Spinal cord (tissue), 10 donors: Measurements from ENCODE around the gene NCOR1. TPM values are rescaled to one million over a fixed set of nuclear protein-coding genes. Genes with fewer than 3 reads are reported as not detected.

Source experiments
- DNase-seq, 6 donors: peaks; one replicate each; pipeline versions ENCODE4 v3.0.0 to v3.0.0-alpha.2; 2013 to 2015; ENCODE audit warnings: low spot score in 6 of 6, low read depth in 4 of 6
- H3K27ac ChIP-seq: one replicate; pipeline ENCODE4 v1.5.1; 2013; ENCODE audit warnings: low read depth, low read length, control low read depth
- H3K27me3 ChIP-seq: one replicate; pipeline ENCODE4 v1.6.1; 2013; ENCODE audit warnings: low read length; ENCODE audit not compliant: control insufficient read depth, insufficient read depth
- H3K36me3 ChIP-seq: one replicate; pipeline ENCODE4 v1.6.1; 2013; ENCODE audit warnings: low read length; ENCODE audit not compliant: control insufficient read depth, insufficient read depth
- H3K4me1 ChIP-seq: one replicate; pipeline ENCODE4 v1.6.1; 2013; ENCODE audit warnings: low read length; ENCODE audit not compliant: control insufficient read depth, insufficient read depth
- H3K4me3 ChIP-seq: one replicate; pipeline ENCODE4 v1.5.1; 2013; ENCODE audit warnings: low read depth, low read length, control low read depth
- H3K9me3 ChIP-seq: one replicate; pipeline ENCODE4 v1.6.1; 2013; ENCODE audit warnings: low read length; ENCODE audit not compliant: control insufficient read depth, insufficient read depth
- WGBS: methylation state at CpG from one replicate; pipeline ENCODE4 v1.1.5; 2013; ENCODE audit warnings: missing lambda C conversion rate; ENCODE audit not compliant: insufficient coverage; 5-methylcytosine and 5-hydroxymethylcytosine counted together
- polyA plus RNA-seq, 2 donors: library from polyadenylated mRNA; unstranded; fragments of 120-200 nt; gene quantifications; one replicate each; pipeline ENCODE4 v1.2.1, GENCODE V29; 2013; ENCODE audit not compliant: insufficient read length in 2 of 2
- total RNA-seq, 2 donors: library from RNA; depleted of rRNA in 1 of 2; stranded (reverse); fragments of 120-200 nt in 1 of 2; fragments of >200 nt in 1 of 2; gene quantifications; one replicate each; pipeline versions ENCODE4 v1.2.3 to v1.2.4, GENCODE V29; 2013 to 2014
- donor health status: healthy.

Gene NCOR1
- total and polyA plus RNA-seq, 4 donors = 72.7 to 102 (median 86.2) TPM

GRCh38 chr17:16002708-16003260, 212.6 kb downstream of the NCOR1 start:
- no peak for DNase-seq
- H3K27ac ChIP-seq = no peak overlapping the region
- peaks cover 9% of the 10 kb centered on the region for H3K4me1 ChIP-seq
- H3K9me3 ChIP-seq = no peaks in the 10 kb centered on the region
- peaks cover 25% of the 10 kb centered on the region for H3K36me3 ChIP-seq
- no peaks in the 10 kb centered on the region for H3K27me3 ChIP-seq
- no peak overlapping the region for H3K4me3 ChIP-seq
- 100% methylated on average over 1 of the region's 2 CpGs for WGBS

GRCh38 chr17:16001226-16001897, 214.0 kb downstream of the NCOR1 start:
- DNase-seq = no peak
- H3K27ac ChIP-seq = no peak overlapping the region
- H3K9me3 ChIP-seq = no peaks in the 10 kb centered on the region
- peaks cover 9% of the 10 kb centered on the region for H3K4me1 ChIP-seq
- peaks cover 30% of the 10 kb centered on the region for H3K36me3 ChIP-seq
- H3K27me3 ChIP-seq = no peaks in the 10 kb centered on the region
- no peak overlapping the region for H3K4me3 ChIP-seq

GRCh38 chr17:15999974-16000827, 215.1 kb downstream of the NCOR1 start:
- 1% methylated on average over 56 of the region's 64 CpGs for WGBS
- peaks cover 9% of the 10 kb centered on the region for H3K4me1 ChIP-seq
- H3K4me3 ChIP-seq = peak overlapping the region; percentile 79
- H3K27me3 ChIP-seq = no peaks in the 10 kb centered on the region
- peak overlapping the region; percentile 97 for H3K27ac ChIP-seq
- peak in 5 of 6 donors; percentile 17 to 73 (median 20) for DNase-seq
- no peaks in the 10 kb centered on the region for H3K9me3 ChIP-seq
- peaks cover 27% of the 10 kb centered on the region for H3K36me3 ChIP-seq

GRCh38 chr17:15999141-15999973, 216.0 kb downstream of the NCOR1 start, which contains the start of the genes TTC19 and ZSWIM7:
TTC19 (plus strand) TSS chr17:15999824; CDS start chr17:15999849, 25 bp downstream.
ZSWIM7 (minus strand) TSS chr17:15999704; CDS start chr17:15999594, 110 bp downstream.
- under 1% methylated on average over 89 of the region's 91 CpGs for WGBS
- peak within 1 kb of the TSS; percentile 97 for H3K27ac ChIP-seq
- H3K36me3 ChIP-seq = peaks cover 20% of the 10 kb centered on the region
- peaks cover 9% of the 10 kb centered on the region for H3K4me1 ChIP-seq
- H3K9me3 ChIP-seq = no peaks in the 10 kb centered on the region
- DNase-seq = peak; percentile 89 to 98 (median 92)
- H3K27me3 ChIP-seq = no peaks in the 10 kb centered on the region
- peak within 1 kb of the TSS; percentile 79 for H3K4me3 ChIP-seq

GRCh38 chr17:15998031-15998562, 217.2 kb downstream of the NCOR1 start:
- Histone ChIP-seq H3K27ac (no peak overlapping the region), H3K27me3 (no peaks in the 10 kb centered on the region), H3K9me3 (no peaks in the 10 kb centered on the region), H3K36me3 (peaks cover 16% of the 10 kb centered on the region), H3K4me1 (peaks cover 9% of the 10 kb centered on the region), H3K4me3 (no peak overlapping the region)
- WGBS = no CpG with 5 or more reads among the region's 4 CpGs
- DNase-seq = no peak

- no peak for DNase-seq
- Histone ChIP-seq H3K4me3 (no peak overlapping the region), H3K9me3 (no peaks in the 10 kb centered on the region), H3K4me1 (peaks cover 9% of the 10 kb centered on the region), H3K27me3 (no peaks in the 10 kb centered on the region), H3K27ac (no peak overlapping the region), H3K36me3 (peaks cover 17% of the 10 kb centered on the region)
- 100% methylated on average over 4 of the region's 6 CpGs for WGBS
These were observed 219.0 kb downstream of the NCOR1 start for GRCh38 chr17:15996322-15996721.

- 83% methylated on average over 2 of the region's 5 CpGs for WGBS
- no peak for DNase-seq
- Histone ChIP-seq H3K27me3 (no peaks in the 10 kb centered on the region), H3K4me3 (no peak overlapping the region), H3K36me3 (peaks cover 36% of the 10 kb centered on the region), H3K27ac (no peak overlapping the region), H3K9me3 (no peaks in the 10 kb centered on the region), H3K4me1 (no peaks in the 10 kb centered on the region)
These were observed 233.4 kb downstream of the NCOR1 start for GRCh38 chr17:15981646-15982580.

GRCh38 chr17:15981208-15981607, 234.1 kb downstream of the NCOR1 start:
- Histone ChIP-seq H3K27me3 (no peaks in the 10 kb centered on the region), H3K9me3 (no peaks in the 10 kb centered on the region), H3K36me3 (peaks cover 30% of the 10 kb centered on the region), H3K4me3 (no peak overlapping the region), H3K27ac (no peak overlapping the region), H3K4me1 (no peaks in the 10 kb centered on the region)
- DNase-seq = no peak
- no CpG with 5 or more reads among the region's 2 CpGs for WGBS
